Rectal smooth muscle tissue (tissue), 1 donor: ENCODE results near the gene COL9A3.

Source experiments
- H3K27ac ChIP-seq: one replicate; pipeline ENCODE4 v1.7.0; 2013; ENCODE audit warnings: low read depth, low read length, inconsistent platforms
- H3K27me3 ChIP-seq: one replicate; pipeline ENCODE4 v1.7.0; 2013; ENCODE audit warnings: low read length; ENCODE audit not compliant: control insufficient read depth, insufficient read depth
- H3K36me3 ChIP-seq: one replicate; pipeline ENCODE4 v1.7.0; 2013; ENCODE audit warnings: low read length; ENCODE audit not compliant: control insufficient read depth, insufficient read depth
- H3K4me1 ChIP-seq: one replicate; pipeline ENCODE4 v1.7.0; 2013; ENCODE audit warnings: low read length; ENCODE audit not compliant: control insufficient read depth, insufficient read depth
- H3K4me3 ChIP-seq: one replicate; pipeline ENCODE4 v1.7.0; 2013; ENCODE audit warnings: low read length
- H3K9ac ChIP-seq: one replicate; pipeline ENCODE4 v1.7.0; 2013; ENCODE audit warnings: low read length

The COL9A3 gene

DNA sequence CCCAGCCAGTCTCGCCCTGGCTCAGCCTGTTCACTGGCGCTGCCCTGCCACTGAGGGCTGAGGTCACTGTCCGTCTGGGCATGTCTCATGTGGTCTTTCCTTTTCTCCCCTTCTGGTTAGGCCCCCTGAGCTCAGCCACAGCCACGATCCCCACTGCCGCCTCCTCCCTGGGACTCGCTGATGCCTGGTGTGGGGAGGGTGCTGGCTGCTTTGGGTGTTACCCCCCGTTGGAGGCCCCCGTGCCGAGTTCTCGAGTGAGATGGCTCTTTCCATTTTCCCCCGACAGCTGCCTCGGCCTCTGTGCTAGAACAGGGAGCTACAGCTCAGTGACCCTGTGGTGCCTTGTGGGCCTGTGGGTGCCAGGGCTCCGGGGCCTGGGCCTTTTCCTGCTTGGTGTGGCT lies 59.7 kb downstream of the COL9A3 start:
- Histone ChIP-seq H3K9ac (no peak overlapping the region), H3K27ac (peak overlapping the region; percentile 84), H3K4me3 (no peak overlapping the region), H3K36me3 (peaks cover 5% of the 10 kb centered on the region), H3K27me3 (no peaks in the 10 kb centered on the region), H3K4me1 (peaks cover 15% of the 10 kb centered on the region)

DNA sequence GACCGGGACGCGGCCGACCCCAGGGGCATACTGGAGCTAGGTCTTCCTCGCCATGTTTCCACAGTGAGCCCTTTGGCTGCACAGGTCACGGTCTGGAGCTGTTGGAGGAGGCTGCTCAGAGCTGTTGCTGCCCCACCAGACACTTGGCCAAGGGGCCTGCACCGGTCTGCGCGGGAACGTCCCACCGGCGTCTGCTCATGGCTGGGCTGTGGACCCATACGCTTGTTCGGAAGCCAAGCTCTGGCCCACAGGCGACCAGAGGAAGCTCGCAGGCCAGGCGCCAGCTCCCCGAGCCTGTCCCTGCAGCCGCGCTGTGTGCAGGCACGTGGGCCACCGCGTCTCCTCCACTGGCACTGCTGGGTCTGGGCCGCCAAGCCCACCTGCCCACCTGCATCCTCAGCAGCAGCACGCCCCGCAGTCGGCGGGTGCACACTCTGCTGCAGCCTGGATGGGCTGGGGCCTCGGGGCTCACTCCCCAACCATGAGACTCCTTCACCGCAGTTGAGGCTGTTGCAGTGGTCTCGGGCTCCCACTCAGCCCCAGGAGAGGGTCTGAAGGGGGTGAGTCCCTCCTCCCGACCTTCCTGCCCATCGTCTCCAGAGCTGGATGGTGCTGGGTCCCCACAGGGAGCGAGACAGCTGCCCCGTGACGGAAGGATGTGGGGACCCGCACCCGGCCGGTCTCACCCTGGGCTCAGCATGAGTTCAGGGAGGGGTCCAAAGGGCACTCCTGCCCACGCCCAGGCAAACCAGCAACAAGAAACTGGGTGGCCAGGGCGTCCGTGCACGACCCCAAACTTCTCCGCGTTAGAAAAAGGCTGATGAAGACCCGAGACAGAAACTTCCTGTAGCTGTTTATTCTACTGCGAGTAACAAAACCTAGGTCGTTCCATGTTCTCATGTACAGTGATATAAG lies 60.3 kb downstream of the COL9A3 start:
- H3K36me3 ChIP-seq: peaks cover 8% of the 10 kb centered on the region
- no peak overlapping the region for H3K4me3 ChIP-seq
- peak overlapping the region; percentile 84 for H3K27ac ChIP-seq
- H3K4me1 ChIP-seq: peaks cover 15% of the 10 kb centered on the region
- H3K9ac ChIP-seq: no peak overlapping the region
- no peaks in the 10 kb centered on the region for H3K27me3 ChIP-seq

- Histone ChIP-seq H3K27ac (no peak overlapping the region), H3K4me3 (no peak overlapping the region), H3K27me3 (no peaks in the 10 kb centered on the region), H3K4me1 (peaks cover 15% of the 10 kb centered on the region), H3K9ac (no peak overlapping the region), H3K36me3 (peaks cover 8% of the 10 kb centered on the region)
These were observed 61.6 kb downstream of the COL9A3 start for GRCh38 chr20:62878244-62879038.

- Histone ChIP-seq H3K4me3 (no peak overlapping the region), H3K27ac (no peak overlapping the region)
These were observed 62.7 kb downstream of the COL9A3 start for GRCh38 chr20:62879275-62880146.

GRCh38 chr20:62880147-62880934 lies 63.5 kb downstream of the COL9A3 start:
- H3K9ac ChIP-seq: no peak overlapping the region
- peaks cover 15% of the 10 kb centered on the region for H3K4me1 ChIP-seq
- peaks cover 8% of the 10 kb centered on the region for H3K36me3 ChIP-seq
- no peak overlapping the region for H3K27ac ChIP-seq
- H3K27me3 ChIP-seq: no peaks in the 10 kb centered on the region
- no peak overlapping the region for H3K4me3 ChIP-seq

More at GRCh38 chr20:62879275-62880146, 62.7 kb downstream of the COL9A3 start:
- H3K4me1 ChIP-seq: peaks cover 15% of the 10 kb centered on the region
- peaks cover 8% of the 10 kb centered on the region for H3K36me3 ChIP-seq
- H3K9ac ChIP-seq: no peak overlapping the region
- H3K27me3 ChIP-seq: no peaks in the 10 kb centered on the region

- H3K27ac ChIP-seq: no peak overlapping the region
- H3K4me1 ChIP-seq: peaks cover 11% of the 10 kb centered on the region
- H3K36me3 ChIP-seq: peaks cover 8% of the 10 kb centered on the region
- H3K27me3 ChIP-seq: no peaks in the 10 kb centered on the region
- no peak overlapping the region for H3K4me3 ChIP-seq
- H3K9ac ChIP-seq: no peak overlapping the region
These were observed 64.2 kb downstream of the COL9A3 start for GRCh38 chr20:62880935-62881661.

GRCh38 chr20:62881662-62882395 lies 65.0 kb downstream of the COL9A3 start:
- Histone ChIP-seq H3K4me3 (no peak overlapping the region), H3K9ac (no peak overlapping the region), H3K27ac (no peak overlapping the region), H3K36me3 (peaks cover 8% of the 10 kb centered on the region), H3K27me3 (no peaks in the 10 kb centered on the region), H3K4me1 (peaks cover 6% of the 10 kb centered on the region)

DNA sequence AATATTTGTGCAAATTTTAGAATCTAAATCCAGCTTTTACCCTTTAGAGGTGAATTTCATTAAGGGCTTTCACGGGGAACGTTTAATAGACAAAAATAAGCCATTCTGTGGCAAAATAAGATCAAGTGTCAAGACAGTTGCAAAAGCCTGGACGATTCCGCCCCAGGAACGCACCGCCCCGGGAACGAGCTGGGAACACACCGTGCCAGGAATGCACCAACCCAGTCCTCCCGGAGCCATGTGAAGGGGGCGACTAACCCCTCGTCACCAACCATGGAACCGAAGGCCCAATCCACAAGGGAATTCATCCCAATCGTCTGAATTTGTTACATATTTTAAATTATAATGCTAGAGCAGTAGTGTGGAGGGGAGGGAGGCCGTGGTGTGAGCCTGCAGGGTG lies 65.6 kb downstream of the COL9A3 start:
- no peak overlapping the region for H3K27ac ChIP-seq
- no peaks in the 10 kb centered on the region for H3K27me3 ChIP-seq
- H3K36me3 ChIP-seq: peaks cover 8% of the 10 kb centered on the region
- no peak overlapping the region for H3K4me3 ChIP-seq
- H3K4me1 ChIP-seq: peaks cover 3% of the 10 kb centered on the region
- no peak overlapping the region for H3K9ac ChIP-seq

DNA sequence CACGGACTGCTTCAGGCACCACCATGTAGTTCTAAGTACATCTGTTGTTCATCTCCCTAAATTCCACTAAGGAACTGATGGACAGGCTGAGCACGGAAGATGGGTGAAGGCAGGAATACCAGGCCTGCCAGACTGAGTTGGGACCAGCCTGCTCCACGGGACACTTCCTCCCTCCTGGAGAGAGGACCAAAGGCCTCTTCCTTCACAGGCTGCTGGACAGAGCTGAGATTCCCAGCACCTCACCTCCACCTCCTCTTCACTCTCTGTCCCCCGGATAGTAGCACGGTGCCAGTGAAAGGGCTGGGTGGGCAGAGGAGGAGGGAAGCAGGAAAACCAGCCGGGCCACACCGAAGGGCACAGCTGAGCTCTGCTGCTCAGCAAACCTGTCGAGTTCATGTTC lies 67.7 kb downstream of the COL9A3 start:
- no peak overlapping the region for H3K9ac ChIP-seq
- H3K4me1 ChIP-seq: peaks cover 6% of the 10 kb centered on the region
- peaks cover 23% of the 10 kb centered on the region for H3K36me3 ChIP-seq
- H3K27ac ChIP-seq: no peak overlapping the region
- H3K4me3 ChIP-seq: no peak overlapping the region
- no peaks in the 10 kb centered on the region for H3K27me3 ChIP-seq

DNA sequence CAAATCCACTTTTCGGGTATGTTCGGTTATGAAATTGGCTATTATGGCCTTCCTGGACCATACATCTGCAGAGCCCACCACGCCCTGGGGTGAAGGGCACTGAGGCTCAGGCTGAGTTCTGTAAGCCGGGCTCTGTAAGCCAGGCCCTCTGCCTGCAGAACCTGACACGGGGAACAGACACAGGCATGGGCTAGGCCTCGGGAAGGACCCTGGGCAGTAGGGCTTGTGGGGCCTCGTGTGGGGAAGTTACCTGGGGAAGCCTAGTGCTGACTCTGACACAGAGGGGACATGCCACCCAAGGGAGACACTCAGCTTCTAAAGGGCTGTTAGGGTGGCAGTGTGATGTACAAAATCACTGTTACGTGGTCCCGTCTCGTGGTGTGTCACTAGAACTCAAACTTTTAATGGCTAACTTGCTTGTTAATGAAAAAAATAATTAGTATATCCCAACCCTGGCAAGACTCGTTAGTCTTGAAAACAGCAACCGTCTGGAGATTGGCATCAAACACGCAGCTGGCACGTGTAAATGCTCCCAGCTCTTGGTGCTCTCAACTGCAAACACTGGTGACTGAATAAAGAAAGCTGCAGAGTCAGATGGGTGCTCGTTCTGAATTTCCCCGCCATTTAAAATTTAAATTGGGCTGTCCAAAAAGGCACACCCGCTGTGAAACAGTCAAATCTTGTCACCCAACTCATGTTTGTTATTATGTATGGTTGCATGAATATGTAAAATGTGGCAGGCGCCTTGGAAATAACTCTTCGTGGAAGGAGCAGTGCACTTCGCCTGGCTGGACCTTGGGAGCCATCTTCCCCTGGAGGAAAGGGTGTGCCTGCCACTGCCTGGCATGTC lies 68.4 kb downstream of the COL9A3 start:
- Histone ChIP-seq H3K27me3 (no peaks in the 10 kb centered on the region), H3K27ac (no peak overlapping the region), H3K4me3 (no peak overlapping the region), H3K9ac (no peak overlapping the region), H3K36me3 (peaks cover 30% of the 10 kb centered on the region), H3K4me1 (peaks cover 6% of the 10 kb centered on the region)
